GM19468 (cell line): ENCODE results near the gene TMIGD2.

Source experiments
- ATAC-seq: cut with Tn5 transposase; IDR thresholded peaks from one replicate; pipeline ENCODE4 v1.9.1; 2021; ENCODE audit warnings: mild to moderate bottlenecking, moderate library complexity, moderate number of reproducible peaks; ENCODE audit not compliant: unreplicated experiment; ENCODE audit errors: extremely low read depth

Gene TMIGD2

DNA sequence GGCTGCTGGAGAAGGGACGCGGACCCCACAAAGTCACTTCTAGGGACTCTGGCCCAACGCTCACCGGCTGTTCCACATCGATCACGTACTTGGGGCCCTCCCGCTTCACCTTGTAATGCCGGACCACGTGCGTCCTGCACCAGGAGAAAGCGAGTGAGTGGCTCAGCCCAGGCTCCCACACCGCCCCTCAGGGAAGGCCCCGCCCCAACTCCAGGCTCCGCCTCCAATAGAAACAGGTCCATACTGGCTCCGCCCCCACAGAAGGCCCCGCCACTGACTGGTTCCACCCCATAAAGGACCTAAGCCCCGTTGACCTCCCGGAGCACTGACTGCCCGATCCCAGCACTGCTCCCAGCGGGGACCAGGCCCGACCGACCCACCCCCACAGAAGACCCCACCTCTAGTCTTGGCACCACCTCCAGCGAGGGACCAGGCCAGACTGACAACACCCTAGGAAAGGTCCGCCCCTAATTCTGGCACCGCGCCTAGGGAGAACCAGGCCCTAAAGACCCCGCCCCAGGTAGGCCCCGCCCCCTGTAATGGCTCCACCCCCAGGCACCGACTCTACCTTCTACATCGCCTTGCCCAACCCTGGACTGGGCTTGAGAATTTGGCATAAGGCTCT, 25.2 kb upstream of the TMIGD2 start:
- ATAC-seq, result no peak

DNA sequence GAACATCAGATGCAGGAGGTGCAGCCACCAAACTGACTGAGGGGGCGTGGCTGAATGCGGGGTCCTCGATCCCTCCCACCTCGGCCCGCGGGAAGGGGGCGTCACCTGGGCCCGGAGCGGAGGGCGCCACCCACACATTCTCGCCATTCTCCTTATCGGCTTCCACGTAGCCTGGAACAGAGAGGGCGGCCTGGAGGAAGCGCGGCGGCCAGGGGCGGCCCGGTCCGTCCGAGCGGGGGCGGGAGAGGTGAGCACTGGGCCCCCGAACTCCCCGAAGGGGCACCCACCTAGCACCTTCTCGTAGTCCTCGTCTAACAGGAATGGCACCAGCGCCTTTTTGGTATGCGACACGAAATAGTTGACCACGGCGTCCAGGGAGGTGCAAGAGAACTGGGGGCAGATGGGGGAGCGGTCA, 24.7 kb upstream of the TMIGD2 start:
- ATAC-seq, result no peak

DNA sequence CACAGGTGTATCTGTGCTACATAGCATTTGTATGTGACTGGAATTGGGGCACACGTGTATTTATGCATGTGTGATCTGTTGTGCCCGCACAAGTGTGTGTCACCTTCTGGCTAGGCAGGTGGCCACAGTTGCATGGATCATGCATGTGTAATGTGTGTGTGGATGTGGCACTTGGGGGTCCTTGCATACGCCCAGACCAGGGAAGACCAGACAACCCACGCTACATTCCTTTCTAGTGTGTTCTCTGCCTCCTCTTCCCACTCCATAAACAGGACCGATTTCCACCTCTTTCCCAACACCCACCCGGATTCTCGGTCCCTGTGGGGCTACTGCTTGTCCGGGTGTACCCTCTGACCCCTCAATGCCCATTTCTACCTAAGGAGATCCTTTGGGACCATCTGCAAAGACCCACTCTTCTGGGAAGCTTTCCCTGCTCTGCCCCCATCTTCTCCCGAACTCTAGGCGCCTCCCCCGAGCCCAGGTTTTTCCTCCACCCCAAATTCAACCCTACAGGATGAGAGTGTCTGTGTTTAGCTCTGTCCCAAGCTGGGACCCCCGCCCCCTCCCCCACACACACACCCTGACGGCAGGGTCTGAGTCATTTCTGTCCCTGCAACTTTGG, 24.1 kb upstream of the TMIGD2 start:
- no peak for ATAC-seq

DNA sequence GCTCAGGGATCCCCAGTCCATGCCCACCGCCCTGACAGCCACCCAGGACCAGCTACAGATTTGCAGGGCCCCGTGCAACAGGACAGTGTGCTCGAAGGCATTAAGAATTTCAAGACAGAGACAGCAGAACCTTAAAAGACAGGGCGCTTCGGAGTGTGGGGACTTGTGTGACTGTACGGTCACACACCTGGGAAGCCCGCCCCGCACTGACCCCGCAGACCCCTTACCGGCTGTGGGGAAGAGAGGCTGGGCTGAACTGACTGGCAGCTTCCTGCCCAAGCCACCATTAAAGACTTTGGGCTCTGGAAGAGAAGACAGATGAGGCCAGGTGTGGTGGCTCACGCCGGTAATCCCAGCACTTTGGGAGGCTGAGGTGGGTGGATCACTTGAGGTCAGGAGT, 22.0 kb upstream of the TMIGD2 start:
- no peak for ATAC-seq

DNA sequence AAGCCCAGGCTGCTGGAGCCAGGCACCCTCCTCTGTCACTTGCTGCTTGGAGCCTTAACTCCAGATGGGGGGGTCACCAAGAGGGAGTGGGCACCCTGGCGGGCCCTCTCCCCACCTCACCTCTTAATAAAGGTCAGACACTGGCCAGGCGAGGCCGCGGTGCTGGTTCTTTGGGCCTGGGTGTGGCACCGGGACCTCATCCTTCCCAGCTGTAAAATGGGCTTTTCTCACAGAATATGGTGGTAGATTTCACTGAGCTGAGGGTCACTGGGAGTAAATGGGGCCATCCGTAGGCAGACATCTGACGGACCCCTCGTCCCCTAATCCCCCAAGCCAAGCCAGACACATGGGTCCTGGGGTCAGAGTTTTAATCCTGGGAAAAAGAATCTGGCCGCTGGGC, 21.5 kb upstream of the TMIGD2 start:
- no peak for ATAC-seq

DNA sequence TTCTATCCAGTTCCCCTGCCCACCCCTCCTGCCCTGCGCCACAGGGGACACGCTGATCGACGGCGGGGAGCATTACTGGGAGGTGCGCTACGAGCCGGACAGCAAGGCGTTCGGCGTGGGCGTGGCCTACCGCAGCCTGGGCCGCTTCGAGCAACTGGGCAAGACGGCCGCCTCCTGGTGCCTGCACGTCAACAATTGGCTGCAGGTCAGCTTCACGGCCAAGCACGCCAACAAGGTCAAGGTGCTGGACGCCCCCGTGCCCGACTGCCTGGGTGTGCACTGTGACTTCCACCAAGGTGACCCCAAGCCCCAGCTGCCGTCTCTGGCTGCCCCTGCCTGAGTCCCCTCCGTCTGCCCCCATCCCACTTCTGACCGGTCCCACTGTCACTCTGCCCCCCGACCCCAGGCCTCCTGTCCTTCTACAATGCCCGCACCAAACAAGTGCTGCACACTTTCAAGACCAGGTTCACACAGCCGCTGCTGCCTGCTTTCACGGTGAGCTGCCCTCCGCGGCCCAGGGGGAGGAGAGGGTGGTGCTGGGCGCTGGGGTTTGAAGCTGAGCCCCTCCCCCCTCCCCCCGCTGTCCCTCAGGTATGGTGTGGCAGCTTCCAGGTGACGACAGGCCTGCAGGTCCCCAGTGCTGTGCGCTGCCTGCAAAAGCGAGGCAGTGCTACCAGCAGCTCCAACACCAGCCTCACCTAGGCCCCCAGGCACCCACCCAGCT, 20.9 kb upstream of the TMIGD2 start:
- no peak for ATAC-seq

DNA sequence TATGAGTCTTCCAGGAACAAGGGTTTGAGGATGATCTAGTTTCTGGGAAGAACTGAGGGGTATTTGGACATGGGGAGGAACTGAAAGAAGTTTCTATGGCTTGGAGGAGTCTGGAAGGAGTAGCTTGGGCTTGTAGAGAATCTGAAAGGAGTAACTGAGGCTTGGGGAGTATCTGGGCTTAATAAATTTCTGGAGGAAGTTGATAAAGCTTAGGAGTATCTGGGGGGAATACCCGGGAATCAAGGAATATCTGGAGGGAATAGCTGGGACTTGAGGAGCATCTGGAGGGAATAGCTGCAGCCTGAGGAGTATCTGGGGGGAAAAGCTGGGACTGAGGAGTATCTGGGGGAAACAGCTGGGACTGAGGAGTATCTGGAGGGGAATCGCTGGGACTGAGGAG, 18.2 kb upstream of the TMIGD2 start:
- ATAC-seq, result no peak

DNA sequence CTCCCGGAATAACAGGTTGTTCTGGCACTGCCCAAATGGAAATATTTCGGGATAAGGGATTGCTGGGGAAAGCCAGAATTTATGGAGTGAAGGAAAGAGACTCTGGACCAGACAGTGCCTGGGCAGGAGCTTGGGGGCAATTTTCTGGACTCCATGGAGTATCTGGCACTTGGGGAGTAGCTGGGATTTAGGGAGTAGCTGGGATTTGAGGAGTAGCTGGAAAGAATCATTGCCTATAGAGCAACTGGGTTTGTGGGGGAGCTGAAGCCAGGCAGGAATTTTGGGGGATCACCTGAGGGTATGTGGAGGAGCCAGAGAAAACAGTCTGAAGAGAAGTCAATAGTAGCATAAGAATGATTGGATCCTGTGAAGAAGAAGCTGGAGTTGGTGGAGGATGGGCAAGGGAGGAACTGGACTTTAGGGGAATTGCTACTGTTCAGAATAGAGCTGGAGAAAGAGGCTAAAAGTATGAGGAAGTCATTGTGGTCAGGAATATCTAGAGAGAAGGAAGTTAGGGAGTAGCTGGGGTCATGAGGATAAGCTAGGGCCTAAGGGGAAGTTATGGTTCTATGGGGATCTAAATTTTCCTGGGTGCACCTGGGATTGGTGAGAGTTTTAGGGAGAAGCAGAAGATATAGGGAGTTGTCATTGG, 17.0 kb upstream of the TMIGD2 start:
- no peak for ATAC-seq

DNA sequence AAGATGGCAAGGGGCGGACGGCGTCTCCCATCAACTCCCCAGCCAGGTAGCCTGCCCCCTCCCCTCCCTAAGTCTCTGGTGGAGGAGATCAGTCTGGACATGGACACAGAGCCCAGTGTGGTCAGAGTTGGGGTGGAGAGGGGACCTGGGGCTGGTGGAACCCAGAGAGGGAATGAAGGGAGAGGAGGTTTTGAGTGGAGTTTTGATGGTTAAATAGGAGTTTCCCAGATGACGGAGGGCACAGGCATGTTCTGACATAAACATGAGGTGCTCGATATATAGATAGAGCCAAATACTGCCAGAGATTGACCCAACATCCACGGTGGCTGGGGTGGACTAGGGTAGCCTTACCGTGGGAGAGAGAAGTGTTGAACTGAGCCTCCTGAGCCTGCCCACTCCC, 16.3 kb upstream of the TMIGD2 start:
- ATAC-seq, result no peak

DNA sequence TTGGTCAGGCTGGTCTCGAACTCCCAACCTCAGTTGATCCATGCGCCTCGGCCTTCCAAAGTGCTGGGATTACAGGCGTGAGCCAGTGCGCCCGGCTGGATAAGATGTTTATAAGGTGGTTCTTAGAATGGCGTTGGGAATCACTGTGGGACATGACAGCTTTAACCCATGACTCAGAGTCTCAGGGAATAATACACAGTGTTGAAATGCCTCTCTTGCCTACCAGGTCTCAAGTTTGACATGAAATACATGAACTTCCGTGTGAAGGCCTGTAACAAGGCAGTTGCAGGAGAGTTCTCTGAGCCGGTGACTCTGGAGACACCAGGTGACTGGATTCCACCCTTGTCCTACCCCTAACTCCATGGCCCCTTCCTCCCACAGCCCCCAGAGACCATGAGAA, 14.8 kb upstream of the TMIGD2 start:
- no peak for ATAC-seq

DNA sequence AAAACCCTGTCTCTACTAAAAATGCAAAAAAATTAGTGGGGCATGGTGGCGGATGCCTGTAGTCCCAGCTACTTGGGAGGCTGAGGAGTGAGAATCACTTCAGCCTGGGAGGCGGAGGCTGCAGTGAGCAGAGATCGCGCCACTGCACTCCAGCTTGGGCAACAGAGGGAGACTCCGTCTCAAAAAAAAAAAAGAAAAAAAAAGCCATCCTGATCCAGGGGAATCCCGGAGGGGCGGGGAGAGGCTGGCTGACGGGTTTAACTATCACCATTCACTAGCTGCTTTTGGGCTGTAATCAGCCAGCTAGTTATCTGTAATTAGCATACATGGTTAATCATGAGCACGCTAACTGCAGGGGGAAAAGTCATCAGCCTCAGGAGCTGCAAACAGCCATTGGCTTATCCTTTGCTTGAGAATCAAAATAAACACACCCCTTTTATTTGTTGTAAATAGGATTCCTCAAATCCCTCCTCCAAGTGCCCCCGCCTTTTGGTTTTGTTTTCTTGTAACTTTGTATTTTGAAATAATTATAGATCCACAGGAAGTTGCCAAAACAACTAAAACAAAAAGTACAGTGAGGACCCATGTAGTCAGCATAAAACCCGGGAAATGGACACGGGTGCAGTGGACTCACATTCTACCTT, 11.8 kb upstream of the TMIGD2 start:
- ATAC-seq, result no peak

DNA sequence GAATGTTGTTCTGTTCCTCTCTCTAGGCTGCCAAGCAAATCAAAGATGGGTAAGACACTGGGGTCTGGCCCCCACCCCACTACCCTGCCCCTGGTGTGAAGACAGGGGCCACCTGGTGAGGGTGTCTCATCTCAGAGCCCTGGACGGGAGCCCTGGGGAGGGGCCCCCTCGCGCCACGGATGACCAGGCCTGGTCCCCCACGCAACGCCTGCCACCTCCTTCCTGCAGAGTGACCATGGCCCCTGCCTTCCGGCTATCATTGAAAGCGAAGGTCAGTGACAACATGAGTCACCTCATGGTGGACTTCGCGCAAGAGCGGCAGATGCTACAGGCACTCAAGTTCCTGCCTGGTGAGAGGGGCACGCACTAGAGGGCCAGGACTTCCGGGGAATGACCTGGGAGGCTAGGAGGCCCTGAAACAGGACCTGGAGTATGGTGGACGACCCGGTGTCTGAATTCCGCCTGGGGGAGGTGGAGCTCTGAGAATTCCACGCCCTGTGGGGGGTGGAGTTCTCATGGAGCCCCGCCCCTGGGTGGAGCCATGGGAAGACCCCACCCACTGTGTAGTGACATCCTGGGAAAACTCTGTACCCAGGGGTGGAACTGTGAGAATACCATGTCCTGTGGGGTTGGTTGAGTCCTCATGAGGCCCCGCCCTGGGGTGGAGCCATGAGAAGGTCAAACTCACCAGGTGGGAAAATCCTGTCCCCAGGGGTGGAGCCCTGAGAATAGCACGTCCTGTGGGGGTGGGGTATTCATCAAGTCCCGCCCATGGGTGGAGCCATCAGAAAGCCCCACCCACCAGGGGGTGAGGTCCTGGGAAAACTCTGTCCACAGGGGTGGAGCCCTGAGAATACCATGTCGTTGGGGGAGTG, 8.3 kb upstream of the TMIGD2 start:
- no peak for ATAC-seq

DNA sequence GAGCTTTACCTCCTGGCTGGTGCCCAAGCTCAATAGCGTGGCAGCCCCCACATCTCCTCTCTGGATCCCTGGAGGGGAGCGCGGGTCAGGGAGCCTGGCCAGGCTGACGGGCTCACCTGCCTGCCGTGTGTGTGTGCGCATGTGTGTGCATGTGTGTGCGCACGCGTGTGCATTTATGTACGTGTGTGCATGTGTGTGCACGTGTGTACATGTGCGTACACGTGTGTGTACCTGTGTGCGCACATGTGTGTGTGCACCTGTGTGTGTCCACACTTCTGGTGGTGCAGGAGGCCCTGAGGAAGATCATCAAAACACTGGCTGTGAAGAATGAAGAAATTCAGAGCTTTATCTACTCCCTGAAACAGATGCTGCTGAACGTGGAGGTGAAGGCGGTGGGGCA, 3.5 kb upstream of the TMIGD2 start:
- ATAC-seq, result no peak

DNA sequence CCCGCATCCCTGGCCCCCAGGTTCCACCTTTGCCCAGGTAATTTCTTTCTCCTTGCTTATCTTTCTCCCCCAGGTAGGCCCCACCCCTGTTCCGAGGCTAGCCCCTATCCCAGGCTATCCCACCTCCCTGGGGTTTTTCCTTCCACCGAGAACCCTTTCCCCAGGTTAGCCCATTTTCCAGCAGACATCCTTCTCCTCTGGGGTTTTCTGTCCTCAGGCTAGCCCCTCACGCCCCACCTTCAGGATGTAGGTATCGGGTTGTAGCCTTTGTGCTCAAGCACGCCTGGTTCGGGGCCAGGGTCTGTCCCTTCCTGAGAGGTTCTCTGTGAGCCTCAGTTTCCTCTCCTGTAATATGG, 3.0 kb upstream of the TMIGD2 start:
- no peak for ATAC-seq

DNA sequence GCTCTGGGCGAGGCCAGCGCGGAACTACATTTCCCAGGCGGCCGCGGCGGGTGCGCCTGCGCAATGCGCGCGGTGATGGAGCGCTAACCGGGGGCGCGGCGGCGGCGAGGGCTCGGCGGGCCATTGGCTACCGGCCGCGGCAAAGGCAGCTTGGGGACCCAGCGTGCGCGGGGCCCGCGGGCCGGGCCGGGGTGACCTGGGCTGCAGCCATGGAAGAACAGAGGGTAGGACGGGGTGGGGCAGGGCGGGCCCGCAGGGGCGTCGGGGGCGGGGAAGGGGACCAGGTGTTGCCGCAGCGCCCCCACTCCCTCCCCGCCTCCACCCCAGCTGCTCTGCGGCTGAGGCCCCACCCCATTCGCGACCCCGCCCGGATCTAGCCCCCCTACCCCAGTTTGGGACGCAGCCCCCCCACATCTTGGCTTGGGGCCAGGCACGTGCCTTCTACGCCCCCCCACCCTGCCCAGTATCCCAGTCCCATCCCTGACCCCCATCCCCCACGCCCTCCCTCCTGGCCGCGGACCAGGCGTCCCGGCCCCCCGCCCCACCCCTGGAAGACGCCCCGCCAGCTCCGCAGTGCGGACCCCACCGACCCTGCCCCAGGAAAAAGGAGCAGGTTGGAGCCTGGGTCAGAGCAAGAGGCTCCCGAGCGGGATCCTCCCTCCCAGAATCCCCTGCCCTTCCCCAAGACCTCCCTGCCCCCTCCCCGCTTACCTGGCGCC, 2.5 kb upstream of the TMIGD2 start, which contains the start of gene FSD1:
FSD1 (plus strand) TSS at position 61 of the 719 bp plus-strand sequence; CDS start at position 210, 149 bp downstream.
- no peak for ATAC-seq

DNA sequence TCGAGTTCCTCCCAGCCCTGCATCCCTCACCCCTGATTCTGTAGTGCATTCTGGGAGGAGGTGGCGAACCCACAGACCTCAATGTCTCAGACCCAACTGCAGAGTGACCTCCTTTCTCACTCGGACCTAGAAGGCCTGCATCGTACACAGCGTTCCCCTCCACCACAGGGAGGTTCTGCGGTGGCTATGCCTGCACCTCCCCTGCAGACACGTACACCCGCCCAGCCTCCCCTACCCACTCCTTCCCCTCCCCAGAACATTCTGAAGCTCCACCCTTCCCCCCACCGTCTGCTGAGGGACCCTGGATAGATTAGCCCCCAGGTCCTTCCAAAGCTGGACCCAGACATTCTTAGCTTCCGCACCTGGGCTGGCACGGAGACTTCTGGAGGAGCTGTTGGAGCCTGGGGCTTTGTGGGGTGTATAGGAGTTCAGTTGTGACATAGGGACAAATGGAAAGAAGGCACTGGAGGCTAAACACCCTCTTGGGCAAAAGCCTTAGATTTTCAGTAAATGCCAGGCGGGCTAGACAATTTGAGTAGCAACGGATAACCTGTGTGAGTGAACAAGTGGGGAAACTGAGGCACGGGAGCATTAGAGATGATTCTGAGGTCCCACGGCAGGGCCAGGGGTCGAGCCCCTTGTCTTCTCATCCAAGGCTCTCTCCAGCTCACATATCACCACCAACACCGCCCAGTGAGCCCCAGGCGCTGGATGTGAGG, 1.8 kb upstream of the TMIGD2 start:
- no peak for ATAC-seq

DNA sequence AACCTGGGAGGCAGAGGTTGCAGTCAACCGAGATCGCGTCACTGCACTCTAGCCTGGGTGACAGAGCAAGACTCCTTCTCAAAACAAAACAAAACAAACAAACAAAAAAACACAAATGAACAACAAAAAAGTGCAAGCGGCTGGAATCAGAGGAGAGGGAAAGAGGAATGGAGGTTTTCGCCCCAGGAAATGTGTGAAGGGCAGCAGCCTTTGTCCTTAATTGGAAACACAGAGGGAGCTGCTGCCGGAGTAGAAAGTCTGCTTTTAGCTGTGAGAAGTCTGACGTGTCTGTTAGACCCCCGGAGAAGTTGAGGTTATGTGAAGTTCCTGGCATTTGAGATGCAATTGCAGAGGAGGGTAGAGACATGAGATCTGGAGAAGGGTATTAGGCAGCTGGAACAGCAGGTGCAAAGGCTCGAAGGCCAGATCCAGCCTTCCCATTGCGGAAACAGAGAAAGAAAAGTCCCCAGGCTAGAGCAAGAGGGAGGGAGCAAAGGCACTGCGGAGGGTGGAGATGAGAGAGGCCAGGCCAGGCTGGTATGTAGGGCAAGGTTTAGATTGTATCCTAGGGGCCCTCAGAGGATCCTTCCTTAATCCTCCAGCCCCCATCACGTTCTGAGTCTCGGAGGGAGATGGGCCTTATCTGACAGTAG, 473 bp downstream of the TMIGD2 start:
- ATAC-seq, result no peak

DNA sequence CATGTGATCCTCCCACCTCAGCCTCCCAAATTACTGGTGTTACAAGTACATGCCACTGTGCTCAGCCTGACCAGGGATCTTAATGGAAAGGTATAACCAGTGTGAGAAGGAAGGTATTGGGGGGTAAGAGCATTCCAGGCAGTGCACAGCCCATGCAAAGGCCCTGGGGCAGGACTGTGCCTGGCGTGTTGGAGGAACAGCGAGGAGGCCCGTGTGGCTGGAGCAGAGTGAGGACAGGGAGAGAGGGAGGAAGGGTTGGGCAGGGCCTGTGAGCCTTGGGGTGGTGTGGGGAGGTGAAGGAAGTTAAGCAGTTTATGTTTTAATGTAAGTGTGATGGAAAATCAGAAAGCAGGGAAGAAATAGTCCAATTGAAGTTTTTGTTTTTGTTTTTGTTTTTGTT, 1.6 kb downstream of the TMIGD2 start:
- no peak for ATAC-seq
